Upper lobe of left lung (tissue), 6 donors: ENCODE measurements around the gene FIBP. TPM values are rescaled to one million over a fixed set of nuclear protein-coding genes. Genes with fewer than 3 reads are reported as not detected.

Experiments used
- ATAC-seq, 2 donors: fragments of 200-7000 bp; cut with Tn5 transposase; one replicate each; pipeline ENCODE4 v1.9.1; 2022; ENCODE audit warnings: mild to moderate bottlenecking in 2 of 2, moderate library complexity in 2 of 2; ENCODE audit not compliant: low FRiP score in 2 of 2
- DNase-seq, 2 donors: peaks; one replicate each; pipeline ENCODE4 v3.0.0-alpha.2; 2019 to 2020
- H3K27ac ChIP-seq, 4 donors: fragments of 200-600 bp; sonication (generic); one replicate each; pipeline ENCODE4 v1.5.1; 2016 to 2019
- H3K27me3 ChIP-seq, 4 donors: fragments of 200-600 bp; sonication (generic); one replicate each; pipeline ENCODE4 v1.5.1; 2017 to 2019
- H3K36me3 ChIP-seq, 4 donors: fragments of 200-600 bp; sonication (generic); one replicate each; pipeline ENCODE4 v1.5.1; 2016 to 2019
- H3K4me1 ChIP-seq, 4 donors: fragments of 200-600 bp; sonication (generic); one replicate each; pipeline ENCODE4 v1.5.1; 2018 to 2019
- H3K4me3 ChIP-seq, 4 donors: fragments of 200-600 bp; sonication (generic); one replicate each; pipeline ENCODE4 v1.5.1; 2017 to 2019; ENCODE audit warnings: mild to moderate bottlenecking in 2 of 4, moderate library complexity in 1 of 4
- H3K9me3 ChIP-seq, 4 donors: fragments of 200-600 bp; sonication (generic); one replicate each; pipeline ENCODE4 v1.5.1; 2018 to 2019
- EP300 ChIP-seq, 4 donors: sonication (generic); formaldehyde crosslinking; IDR thresholded peaks; one replicate each; pipeline ENCODE4 v1.5.1; 2017; ENCODE audit warnings: antibody characterized with exemption in 4 of 4, control low read depth in 2 of 4
- POLR2A ChIP-seq, 4 donors: fragments of 450-650 bp; IDR thresholded peaks; one replicate each; pipeline ENCODE4 v1.5.1; 2016 to 2017; ENCODE audit warnings: antibody characterized with exemption in 4 of 4, mild to moderate bottlenecking in 2 of 4
- POLR2AphosphoS5 ChIP-seq, 2 donors: sonication (generic); formaldehyde crosslinking; IDR thresholded peaks; one replicate each; pipeline ENCODE4 v1.5.1; 2017; ENCODE audit warnings: antibody characterized with exemption in 2 of 2
- WGBS, 2 donors: methylation state at CpG; one replicate each; pipeline ENCODE4 v1.1.5; 2017 to 2018; 5-methylcytosine and 5-hydroxymethylcytosine counted together
- total RNA-seq, 6 donors: library from RNA; depleted of rRNA in 4 of 6; stranded (reverse); fragments of >200 nt in 4 of 6; gene quantifications; one replicate each; pipeline versions ENCODE4 v1.1.0 to v1.2.1, GENCODE V29; 2016 to 2021
- TF ChIP-seq, protein P1 (sequence below), 6 experiments: fragments of 450-650 bp in 4 of 6; fragments of 200-600 bp in 2 of 6; sonication (generic) in 2 of 6; IDR thresholded peaks; one replicate each; pipeline ENCODE4 v1.5.1; 2016 to 2019; ENCODE audit warnings: antibody characterized with exemption in 6 of 6
- donor health status: DM: no; HTN: no; CAD: no; lungs with moderate emphysema.
- donor health status: DM: no; HTN: yes; CAD: no; lungs with severe emphysema.

FIBP gene
- total RNA-seq, 6 donors from 2014 or later, result 46.8 to 77.7 (median 57.0) TPM

GRCh38 chr11:65922565-65922964, 34.3 kb upstream of the FIBP start:
- WGBS, 2 donors, result 63% methylated on average over 3 of the region's 3 CpGs; no CpG with 5 or more reads in 1 of the 2 donors

DNA sequence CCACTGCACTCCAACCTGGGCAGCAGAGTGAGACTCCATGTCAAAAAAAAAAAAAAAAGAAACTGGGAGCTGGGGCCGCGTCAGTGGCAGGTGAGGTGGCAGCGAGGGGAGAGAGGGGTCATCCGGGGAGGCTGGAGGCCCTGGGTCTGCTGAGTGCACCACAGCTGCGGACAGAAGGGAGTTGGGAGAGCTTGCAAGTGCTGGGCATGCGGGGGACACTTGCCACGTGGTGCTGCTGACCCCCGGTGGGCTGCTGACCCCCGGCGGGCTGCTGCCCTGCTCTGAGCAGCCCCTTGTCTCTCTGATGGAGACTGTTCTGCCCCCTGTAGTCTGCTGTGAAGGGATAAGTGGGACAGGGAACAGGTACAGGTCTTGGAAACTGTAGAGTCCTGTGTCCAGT, 33.6 kb upstream of the FIBP start:
- Histone ChIP-seq H3K36me3 (peaks cover 0 to 25% (median 11%) of the 10 kb centered on the region in 4 donors), H3K9me3 (no peaks in the 10 kb centered on the region), H3K27ac (no peak overlapping the region), H3K27me3 (no peaks in the 10 kb centered on the region), H3K4me3 (no peak overlapping the region), H3K4me1 (peaks cover 26 to 31% (median 27%) of the 10 kb centered on the region in 4 donors)
- no peak for DNase-seq
- TF ChIP-seq EP300 (IDR thresholded peaks at IDR 0.05), result no peak
- TF ChIP-seq, protein P1, sequence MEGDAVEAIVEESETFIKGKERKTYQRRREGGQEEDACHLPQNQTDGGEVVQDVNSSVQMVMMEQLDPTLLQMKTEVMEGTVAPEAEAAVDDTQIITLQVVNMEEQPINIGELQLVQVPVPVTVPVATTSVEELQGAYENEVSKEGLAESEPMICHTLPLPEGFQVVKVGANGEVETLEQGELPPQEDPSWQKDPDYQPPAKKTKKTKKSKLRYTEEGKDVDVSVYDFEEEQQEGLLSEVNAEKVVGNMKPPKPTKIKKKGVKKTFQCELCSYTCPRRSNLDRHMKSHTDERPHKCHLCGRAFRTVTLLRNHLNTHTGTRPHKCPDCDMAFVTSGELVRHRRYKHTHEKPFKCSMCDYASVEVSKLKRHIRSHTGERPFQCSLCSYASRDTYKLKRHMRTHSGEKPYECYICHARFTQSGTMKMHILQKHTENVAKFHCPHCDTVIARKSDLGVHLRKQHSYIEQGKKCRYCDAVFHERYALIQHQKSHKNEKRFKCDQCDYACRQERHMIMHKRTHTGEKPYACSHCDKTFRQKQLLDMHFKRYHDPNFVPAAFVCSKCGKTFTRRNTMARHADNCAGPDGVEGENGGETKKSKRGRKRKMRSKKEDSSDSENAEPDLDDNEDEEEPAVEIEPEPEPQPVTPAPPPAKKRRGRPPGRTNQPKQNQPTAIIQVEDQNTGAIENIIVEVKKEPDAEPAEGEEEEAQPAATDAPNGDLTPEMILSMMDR (IDR thresholded peaks at IDR 0.05), result no peak
- no peak for TF ChIP-seq POLR2AphosphoS5 (IDR thresholded peaks at IDR 0.05)
- TF ChIP-seq POLR2A (IDR thresholded peaks at IDR 0.05), result no peak
- no peak for ATAC-seq
- WGBS, 2 donors, result 92 to 95% methylated on average over 9 to 10 of the region's 10 CpGs

More at GRCh38 chr11:65922565-65922964, 34.3 kb upstream of the FIBP start:
- no peak for TF ChIP-seq EP300 (IDR thresholded peaks at IDR 0.05)
- TF ChIP-seq POLR2AphosphoS5 (IDR thresholded peaks at IDR 0.05), result no peak
- TF ChIP-seq, protein P1 (IDR thresholded peaks at IDR 0.05), result no peak
- no peak for TF ChIP-seq POLR2A (IDR thresholded peaks at IDR 0.05)
- DNase-seq, result no peak
- Histone ChIP-seq H3K36me3 (peaks cover 0 to 21% (median 11%) of the 10 kb centered on the region in 4 donors), H3K27me3 (no peaks in the 10 kb centered on the region), H3K4me3 (no peak overlapping the region), H3K27ac (no peak overlapping the region), H3K9me3 (no peaks in the 10 kb centered on the region), H3K4me1 (peaks cover 19 to 24% (median 21%) of the 10 kb centered on the region in 4 donors)
- ATAC-seq, result no peak

- peak overlapping the region in 1 of 4 donors; percentile 99 for H3K27ac ChIP-seq
- H3K9me3 ChIP-seq, result no peaks in the 10 kb centered on the region
- no peaks in the 10 kb centered on the region for H3K27me3 ChIP-seq
- ATAC-seq (no peak), DNase-seq (no peak)
- peaks cover 34 to 39% (median 35%) of the 10 kb centered on the region in 4 donors for H3K4me1 ChIP-seq
- H3K4me3 ChIP-seq, result peak overlapping the region in 1 of 4 donors; percentile 83
- peaks cover 0 to 25% (median 11%) of the 10 kb centered on the region in 4 donors for H3K36me3 ChIP-seq
- WGBS, 2 donors, result 91 to 97% methylated on average over 7 to 12 of the region's 12 CpGs
- no peak for TF ChIP-seq EP300 (IDR thresholded peaks at IDR 0.05)
- TF ChIP-seq POLR2A (IDR thresholded peaks at IDR 0.05), result no peak
- no peak for TF ChIP-seq POLR2AphosphoS5 (IDR thresholded peaks at IDR 0.05)
- TF ChIP-seq, protein P1 (IDR thresholded peaks at IDR 0.05), result no peak
Measured at GRCh38 chr11:65921033-65921555, 32.8 kb upstream of the FIBP start.

GRCh38 chr11:65920372-65920802, 32.1 kb upstream of the FIBP start:
- peak overlapping the region in 3 of 4 donors; percentile 86 to 99 (median 88) for H3K27ac ChIP-seq
- H3K4me3 ChIP-seq, result peak overlapping the region; percentile 75 to 99 (median 82)
- no peak for TF ChIP-seq POLR2AphosphoS5 (IDR thresholded peaks at IDR 0.05)
- TF ChIP-seq, protein P1 (IDR thresholded peaks at IDR 0.05), result no peak
- no peak for TF ChIP-seq EP300 (IDR thresholded peaks at IDR 0.05)
- no peak for TF ChIP-seq POLR2A (IDR thresholded peaks at IDR 0.05)
- no peaks in the 10 kb centered on the region for H3K27me3 ChIP-seq
- no peaks in the 10 kb centered on the region for H3K9me3 ChIP-seq
- DNase-seq, result peak in 1 of 2 donors; percentile 83
- peaks cover 41 to 46% (median 42%) of the 10 kb centered on the region in 4 donors for H3K4me1 ChIP-seq
- ATAC-seq, result no peak
- 65 to 67% methylated on average over 14 to 15 of the region's 15 CpGs for WGBS, 2 donors
- H3K36me3 ChIP-seq, result peaks cover 0 to 25% (median 11%) of the 10 kb centered on the region in 4 donors
